Activated CD4-positive, alpha-beta T cell treated with anti-CD3 and anti-CD28 coated beads, Interleukin-2, amount 10 ng/mL, durations not matched to agents 7 days and 5 days (primary cell): ENCODE results near the gene R3HDM2. TPM values are rescaled to one million over a fixed set of nuclear protein-coding genes. Genes with fewer than 3 reads are reported as not detected.
A peak's percentile ranks its signal among the peaks of the same experiment; 100 is the strongest.

Source experiments
- CTCF ChIA-PET: fragments of 350-600 bp; sonication (Branson Sonifier 250); formaldehyde crosslinking; loops from one replicate; lab custom pipeline; 2021; ENCODE audit warnings: antibody characterized with exemption; lab: Charles Lee
- POLR2A ChIA-PET: fragments of 350-600 bp; sonication (Branson Sonifier 250); formaldehyde crosslinking; loops from one replicate; lab custom pipeline; 2021; ENCODE audit warnings: antibody characterized with exemption; lab: Charles Lee
- DNase-seq: peaks from one replicate; pipeline ENCODE4 v3.0.0-alpha.2; 2020
- H3K27ac Mint-ChIP-seq: one replicate; pipeline ENCODE4 v1.8.0; 2021; ENCODE audit warnings: mild to moderate bottlenecking, moderate library complexity, mixed read lengths
- H3K27me3 Mint-ChIP-seq: one replicate; pipeline ENCODE4 v1.8.0; 2021; ENCODE audit warnings: mixed read lengths
- H3K36me3 Mint-ChIP-seq: one replicate; pipeline ENCODE4 v1.8.0; 2021; ENCODE audit warnings: low read depth, mixed read lengths
- H3K4me1 Mint-ChIP-seq: one replicate; pipeline ENCODE4 v1.8.0; 2021; ENCODE audit warnings: mixed read lengths
- H3K4me3 Mint-ChIP-seq: one replicate; pipeline ENCODE4 v1.8.0; 2021; ENCODE audit warnings: mild to moderate bottlenecking, moderate library complexity, mixed read lengths
- H3K9me3 Mint-ChIP-seq: one replicate; pipeline ENCODE4 v1.8.0; 2021; ENCODE audit warnings: mixed read lengths
- total RNA-seq, 2 experiments: library from RNA; stranded (reverse); gene quantifications; one replicate each; pipeline ENCODE4 v1.2.3, GENCODE V29; 2021

The R3HDM2 gene
- total RNA-seq, 2 experiments from 2014 or later: 71.6 to 74.5 TPM

DNA sequence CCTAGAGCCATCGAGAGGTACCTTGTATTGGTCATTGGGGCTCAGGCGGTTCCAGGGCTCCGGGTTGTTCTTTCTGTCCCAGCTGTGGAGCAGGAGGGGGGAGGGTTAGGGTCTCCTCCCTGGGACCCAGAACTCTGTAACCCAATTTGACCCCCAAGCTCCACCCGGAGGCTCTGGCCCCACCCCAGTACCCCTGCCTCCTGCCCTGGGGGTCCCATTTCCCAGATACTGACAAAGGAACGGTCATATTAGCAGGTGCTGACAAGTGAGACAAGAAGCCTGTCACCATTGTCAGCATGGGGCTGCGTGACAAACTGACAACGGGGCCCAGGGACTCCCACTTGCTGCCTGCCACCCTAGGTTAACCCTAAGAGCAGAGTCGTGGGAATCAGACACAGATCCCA, 195.1 kb downstream of the R3HDM2 start:
- H3K36me3 Mint-ChIP-seq: peaks cover 36% of the 10 kb centered on the region
- CTCF ChIA-PET: interaction anchor here (10.5 to 18.3 kb wide), 2 partner anchors 7 to 22 kb away, joined by 142 to 332 read pairs; partner anchors contain the start of gene SHMT2

DNA sequence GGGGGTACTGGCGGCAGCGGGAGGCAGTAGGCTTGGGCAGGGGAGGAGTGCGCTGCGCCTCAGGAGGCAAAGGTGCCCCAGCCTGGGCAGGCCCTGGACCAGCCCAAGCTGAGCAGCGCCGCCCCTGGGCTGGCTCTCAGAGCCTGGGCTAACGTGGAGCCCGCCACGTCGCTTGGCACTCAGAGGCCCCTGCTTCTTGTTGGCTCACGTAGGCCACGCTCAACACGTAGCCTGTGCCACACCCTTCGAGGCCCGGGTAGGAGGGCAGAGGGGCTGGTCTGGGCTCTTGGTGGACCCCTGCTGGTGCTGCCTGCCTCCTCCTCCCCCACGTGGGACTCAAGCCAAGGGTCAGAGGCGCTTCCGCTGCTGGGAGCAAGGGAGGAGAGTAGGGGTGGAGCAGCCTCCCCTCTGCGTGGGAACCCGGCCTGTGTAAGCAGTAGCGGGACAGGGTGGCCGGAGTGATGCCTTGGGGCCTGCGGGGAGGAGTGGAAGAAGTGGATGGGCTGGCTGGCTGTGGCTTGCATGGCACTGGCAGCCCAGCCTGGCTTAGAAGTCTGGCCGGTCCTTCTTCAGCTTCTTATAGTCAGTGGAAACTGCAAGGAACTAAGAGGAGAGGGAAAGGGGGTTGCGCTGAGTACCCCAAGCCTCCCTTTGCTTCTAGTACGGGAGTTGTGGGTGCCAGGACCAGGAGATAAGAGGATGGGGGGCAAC, 195.7 kb downstream of the R3HDM2 start:
- Mint-ChIP-seq H3K4me3 (no peak overlapping the region), H3K9me3 (no peaks in the 10 kb centered on the region), H3K27ac (no peak overlapping the region), H3K4me1 (peaks cover 67% of the 10 kb centered on the region), H3K36me3 (peaks cover 42% of the 10 kb centered on the region), H3K27me3 (peaks cover 21% of the 10 kb centered on the region)
- no peak for DNase-seq
- CTCF ChIA-PET: interaction anchor here (10.5 to 18.3 kb wide), 2 partner anchors 6 to 22 kb away, joined by 142 to 332 read pairs; partner anchors contain the start of gene SHMT2
- POLR2A ChIA-PET: no interaction called here

More for the DNA sequence above, 195.1 kb downstream of the R3HDM2 start:
- Mint-ChIP-seq H3K27ac (no peak overlapping the region), H3K9me3 (no peaks in the 10 kb centered on the region), H3K4me1 (peaks cover 67% of the 10 kb centered on the region), H3K27me3 (peaks cover 26% of the 10 kb centered on the region), H3K4me3 (no peak overlapping the region)
- no peak for DNase-seq
- POLR2A ChIA-PET: no interaction called here

DNA sequence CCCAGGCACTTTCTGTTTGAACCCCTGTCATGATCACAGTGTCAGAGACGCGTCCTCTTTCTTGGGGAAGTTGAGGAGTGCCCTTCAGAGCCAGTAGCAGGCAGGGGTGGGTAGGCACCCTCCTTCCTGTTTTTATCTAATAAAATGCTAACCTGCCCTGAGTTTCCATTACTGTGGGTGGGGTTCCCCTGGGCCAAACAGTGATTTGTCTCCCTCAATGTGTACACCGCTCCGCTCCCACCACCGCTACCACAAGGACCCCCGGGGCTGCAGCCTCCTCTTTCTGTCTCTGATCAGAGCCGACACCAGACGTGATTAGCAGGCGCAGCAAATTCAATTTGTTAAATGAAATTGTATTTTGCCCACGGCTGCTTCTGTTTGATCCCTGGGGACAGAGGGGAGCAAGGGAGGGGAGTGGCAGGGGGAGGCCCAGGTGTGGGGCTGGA, 196.2 kb downstream of the R3HDM2 start:
- H3K36me3 Mint-ChIP-seq: peaks cover 46% of the 10 kb centered on the region
- H3K9me3 Mint-ChIP-seq: no peaks in the 10 kb centered on the region
- H3K27ac Mint-ChIP-seq: no peak overlapping the region
- no peak overlapping the region for H3K4me3 Mint-ChIP-seq
- ChIA-PET POLR2A (no interaction called here), CTCF (interaction anchor here (10.9 kb wide), 1 partner anchor 9 kb away, joined by 332 read pairs; the partner anchor contains the start of gene STAC3)
- peaks cover 70% of the 10 kb centered on the region for H3K4me1 Mint-ChIP-seq
- H3K27me3 Mint-ChIP-seq: peaks cover 19% of the 10 kb centered on the region
- no peak for DNase-seq

DNA sequence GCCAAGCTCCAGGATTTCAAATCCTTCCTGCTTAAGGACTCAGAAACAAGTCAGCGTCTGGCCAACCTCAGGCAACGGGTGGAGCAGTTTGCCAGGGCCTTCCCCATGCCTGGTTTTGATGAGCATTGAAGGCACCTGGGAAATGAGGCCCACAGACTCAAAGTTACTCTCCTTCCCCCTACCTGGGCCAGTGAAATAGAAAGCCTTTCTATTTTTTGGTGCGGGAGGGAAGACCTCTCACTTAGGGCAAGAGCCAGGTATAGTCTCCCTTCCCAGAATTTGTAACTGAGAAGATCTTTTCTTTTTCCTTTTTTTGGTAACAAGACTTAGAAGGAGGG, 196.6 kb downstream of the R3HDM2 start:
- H3K27me3 Mint-ChIP-seq: peaks cover 18% of the 10 kb centered on the region
- ChIA-PET POLR2A (no interaction called here), CTCF (interaction anchor here (0.8 to 10.9 kb wide), 4 partner anchors 9 to 18 kb away, joined by 3 to 332 read pairs (median 3); partner anchors contain the start of gene STAC3)
- peaks cover 70% of the 10 kb centered on the region for H3K4me1 Mint-ChIP-seq
- no peak overlapping the region for H3K4me3 Mint-ChIP-seq
- H3K9me3 Mint-ChIP-seq: no peaks in the 10 kb centered on the region
- H3K36me3 Mint-ChIP-seq: peaks cover 46% of the 10 kb centered on the region
- DNase-seq: no peak
- H3K27ac Mint-ChIP-seq: no peak overlapping the region

DNA sequence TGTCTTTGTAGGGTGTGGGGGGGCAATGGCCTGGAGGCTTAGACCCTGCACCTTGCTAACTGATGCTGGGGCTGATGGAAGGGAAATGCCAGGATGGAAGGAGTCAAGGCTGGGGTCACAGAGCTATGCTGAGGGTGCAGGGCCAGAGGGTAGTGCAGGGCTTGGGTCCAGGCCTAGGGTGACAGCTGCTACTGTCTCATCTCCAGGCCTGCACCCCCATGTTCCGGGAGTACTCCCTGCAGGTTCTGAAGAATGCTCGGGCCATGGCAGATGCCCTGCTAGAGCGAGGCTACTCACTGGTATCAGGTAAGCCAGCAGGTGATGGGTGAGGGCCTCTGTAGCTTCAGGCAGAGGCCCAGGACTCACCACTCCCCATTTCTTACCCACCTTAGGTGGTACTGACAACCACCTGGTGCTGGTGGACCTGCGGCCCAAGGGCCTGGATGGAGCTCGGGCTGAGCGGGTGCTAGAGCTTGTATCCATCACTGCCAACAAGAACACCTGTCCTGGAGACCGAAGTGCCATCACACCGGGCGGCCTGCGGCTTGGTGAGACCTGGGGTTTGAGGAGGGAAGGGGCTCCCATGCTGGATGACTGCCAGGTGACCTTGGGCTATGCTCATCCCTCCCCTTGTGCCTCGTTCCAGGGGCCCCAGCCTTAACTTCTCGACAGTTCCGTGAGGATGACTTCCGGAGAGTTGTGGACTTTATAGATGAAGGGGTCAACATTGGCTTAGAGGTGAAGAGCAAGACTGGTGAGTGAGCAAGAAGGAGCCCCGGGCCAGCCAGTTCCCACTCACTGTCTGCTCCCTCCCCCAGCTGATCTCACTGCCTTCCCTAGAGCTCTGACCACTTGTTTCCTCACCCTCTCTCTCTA, 197.2 kb downstream of the R3HDM2 start:
- H3K4me1 Mint-ChIP-seq: peaks cover 70% of the 10 kb centered on the region
- H3K9me3 Mint-ChIP-seq: no peaks in the 10 kb centered on the region
- DNase-seq: no peak
- no peak overlapping the region for H3K4me3 Mint-ChIP-seq
- H3K27me3 Mint-ChIP-seq: peaks cover 14% of the 10 kb centered on the region
- peaks cover 44% of the 10 kb centered on the region for H3K36me3 Mint-ChIP-seq
- ChIA-PET CTCF (interaction anchor here (0.7 to 10.9 kb wide), 6 partner anchors 9 to 21 kb away, joined by 3 to 332 read pairs (median 3); partner anchors contain the start of gene STAC3), POLR2A (no interaction called here)
- no peak overlapping the region for H3K27ac Mint-ChIP-seq

DNA sequence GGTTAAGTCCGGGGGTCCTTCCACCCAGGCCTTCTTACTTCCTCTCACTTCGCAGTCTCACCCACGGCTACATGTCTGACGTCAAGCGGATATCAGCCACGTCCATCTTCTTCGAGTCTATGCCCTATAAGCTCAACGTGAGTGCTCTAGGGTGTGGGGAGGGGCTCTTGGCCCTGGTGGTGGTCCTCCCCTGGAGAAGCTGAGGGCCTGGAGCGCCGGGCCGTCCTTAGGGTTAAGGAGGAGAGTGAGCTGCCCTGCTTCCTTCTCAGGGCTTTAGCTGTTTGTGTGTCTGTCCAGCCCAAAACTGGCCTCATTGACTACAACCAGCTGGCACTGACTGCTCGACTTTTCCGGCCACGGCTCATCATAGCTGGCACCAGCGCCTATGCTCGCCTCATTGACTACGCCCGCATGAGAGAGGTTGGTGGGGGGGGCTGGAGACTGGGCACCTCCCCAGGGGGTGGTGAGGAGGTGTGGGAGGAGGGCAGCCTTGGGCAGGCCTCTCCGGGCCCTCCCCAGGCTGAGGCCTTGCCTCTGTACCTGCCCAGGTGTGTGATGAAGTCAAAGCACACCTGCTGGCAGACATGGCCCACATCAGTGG, 198.6 kb downstream of the R3HDM2 start:
- no peak overlapping the region for H3K27ac Mint-ChIP-seq
- peaks cover 67% of the 10 kb centered on the region for H3K4me1 Mint-ChIP-seq
- peaks cover 13% of the 10 kb centered on the region for H3K27me3 Mint-ChIP-seq
- no peak overlapping the region for H3K4me3 Mint-ChIP-seq
- H3K36me3 Mint-ChIP-seq: peaks cover 44% of the 10 kb centered on the region
- CTCF ChIA-PET: interaction anchor here (0.6 to 10.9 kb wide), 4 partner anchors 11 to 120 kb away, joined by 3 to 332 read pairs (median 24); partner anchors contain the start of gene STAC3
- POLR2A ChIA-PET: no interaction called here
- DNase-seq: no peak
- H3K9me3 Mint-ChIP-seq: no peaks in the 10 kb centered on the region

DNA sequence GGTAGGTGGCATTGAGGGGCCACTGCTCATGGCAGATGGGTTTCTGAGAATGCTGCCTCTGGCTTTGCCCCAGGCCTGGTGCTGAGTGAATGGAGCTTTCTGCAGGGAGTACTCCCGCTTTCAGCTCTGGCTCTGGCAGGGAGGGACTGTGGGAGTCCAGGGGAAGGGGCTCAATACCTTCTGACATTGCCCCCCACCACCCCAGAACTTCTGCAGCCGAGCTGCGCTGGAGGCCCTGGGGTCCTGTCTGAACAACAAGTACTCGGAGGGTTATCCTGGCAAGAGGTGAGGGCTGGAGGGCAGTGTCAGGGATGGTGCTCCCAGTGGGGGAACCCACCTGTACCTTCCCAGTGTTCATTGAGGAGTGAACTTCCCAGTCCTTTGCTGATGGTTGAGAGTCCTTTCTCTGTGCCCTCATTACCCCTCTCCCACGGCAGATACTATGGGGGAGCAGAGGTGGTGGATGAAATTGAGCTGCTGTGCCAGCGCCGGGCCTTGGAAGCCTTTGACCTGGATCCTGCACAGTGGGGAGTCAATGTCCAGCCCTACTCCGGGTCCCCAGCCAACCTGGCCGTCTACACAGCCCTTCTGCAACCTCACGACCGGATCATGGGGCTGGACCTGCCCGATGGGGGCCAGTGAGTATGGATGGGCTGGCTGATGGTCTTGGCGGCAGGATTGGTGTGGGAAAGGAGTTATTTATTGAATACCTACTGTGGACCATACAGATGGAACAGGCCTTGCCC, 199.4 kb downstream of the R3HDM2 start:
- DNase-seq: no peak
- Mint-ChIP-seq H3K36me3 (peaks cover 44% of the 10 kb centered on the region), H3K4me3 (peak overlapping the region; percentile 97), H3K27ac (no peak overlapping the region), H3K27me3 (peaks cover 12% of the 10 kb centered on the region), H3K4me1 (peaks cover 65% of the 10 kb centered on the region), H3K9me3 (no peaks in the 10 kb centered on the region)
- ChIA-PET CTCF (interaction anchor here (0.6 to 10.9 kb wide), 4 partner anchors 10 to 119 kb away, joined by 3 to 332 read pairs (median 24); partner anchors contain the start of gene STAC3), POLR2A (no interaction called here)

DNA sequence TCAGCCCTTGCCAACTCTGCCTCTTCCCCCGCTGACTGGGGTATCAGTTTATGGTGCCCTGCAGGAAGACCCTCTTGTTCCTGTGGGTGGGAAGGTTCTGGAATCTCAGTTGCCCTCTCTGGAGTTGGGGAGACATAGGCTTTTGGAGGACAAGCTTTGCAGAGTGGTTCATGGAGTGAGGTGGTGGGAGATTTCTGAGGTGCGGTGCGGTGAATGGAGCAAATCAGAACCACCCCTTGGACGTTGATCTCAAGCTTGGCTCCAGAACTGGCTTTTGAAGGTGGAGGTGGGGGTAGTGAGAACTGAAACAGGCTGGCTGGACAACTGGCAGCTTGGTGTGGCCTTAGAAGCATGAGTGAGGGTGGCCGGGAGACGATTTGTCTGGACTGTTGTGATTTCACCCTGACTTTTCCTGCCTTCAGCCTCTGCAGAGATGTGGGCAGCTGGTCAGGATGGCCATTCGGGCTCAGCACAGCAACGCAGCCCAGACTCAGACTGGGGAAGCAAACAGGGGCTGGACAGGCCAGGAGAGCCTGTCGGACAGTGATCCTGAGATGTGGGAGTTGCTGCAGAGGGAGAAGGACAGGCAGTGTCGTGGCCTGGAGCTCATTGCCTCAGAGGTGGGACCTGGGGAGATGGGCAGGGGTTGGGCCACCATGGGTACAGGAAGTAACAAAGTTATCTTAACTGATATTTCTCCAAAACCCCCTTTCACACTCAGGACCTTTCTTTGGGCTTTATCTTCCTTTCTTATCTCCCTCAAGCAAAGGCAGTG, 200.3 kb downstream of the R3HDM2 start:
- Mint-ChIP-seq H3K27me3 (peaks cover 20% of the 10 kb centered on the region), H3K4me3 (peak overlapping the region; percentile 97), H3K27ac (peak overlapping the region; percentile 96), H3K9me3 (no peaks in the 10 kb centered on the region), H3K4me1 (peaks cover 67% of the 10 kb centered on the region), H3K36me3 (peaks cover 44% of the 10 kb centered on the region)
- POLR2A ChIA-PET: interaction anchor here (0.6 kb wide), 1 partner anchor 12 kb away, joined by 5 read pairs; no protein-coding TSS in a partner anchor
- no peak for DNase-seq
- CTCF ChIA-PET: interaction anchor here (2.3 to 10.9 kb wide), 4 partner anchors 12 to 223 kb away, joined by 10 to 332 read pairs (median 35); partner anchors contain the start of genes INHBE and STAC3

DNA sequence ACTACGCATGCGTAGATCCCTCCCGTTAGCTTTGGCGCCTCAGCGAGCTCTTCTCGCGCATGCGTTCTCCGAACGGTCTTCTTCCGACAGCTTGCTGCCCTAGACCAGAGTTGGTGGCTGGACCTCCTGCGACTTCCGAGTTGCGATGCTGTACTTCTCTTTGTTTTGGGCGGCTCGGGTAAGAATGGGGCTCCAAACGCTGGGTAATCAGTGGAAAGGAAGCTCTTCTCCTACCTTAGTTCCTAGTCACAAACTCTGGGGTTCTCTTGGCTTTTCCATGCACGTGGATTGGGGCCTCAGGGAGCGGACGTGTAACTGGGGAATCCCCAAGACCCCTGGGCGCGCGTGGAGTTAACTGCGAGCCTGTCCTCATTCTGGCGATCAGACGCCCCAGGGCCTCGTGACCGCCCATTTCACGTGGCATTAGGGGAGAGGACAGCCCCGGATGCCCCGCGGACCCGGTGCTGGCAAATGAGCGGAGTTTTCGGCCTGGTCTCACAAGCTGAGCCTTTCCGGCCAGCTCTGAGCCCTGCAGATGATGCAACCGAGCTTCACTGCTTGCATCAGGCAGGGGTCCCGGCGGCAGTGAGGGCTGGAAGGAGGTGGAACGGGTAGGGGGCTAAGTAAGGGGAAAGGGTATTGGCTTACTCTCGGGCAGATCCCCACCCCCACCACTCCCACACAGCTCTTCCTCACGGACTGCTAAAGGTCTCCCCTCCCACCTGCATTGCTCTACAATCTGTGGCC, 201.0 kb downstream of the R3HDM2 start, which contains the start of gene SHMT2:
Gene SHMT2 (plus strand): TSS at position 78 of the 747 bp plus-strand sequence. CDS start 68 bp downstream, at position 146.
- H3K4me3 Mint-ChIP-seq: peak within 1 kb of the TSS; percentile 97
- H3K36me3 Mint-ChIP-seq: peaks cover 40% of the 10 kb centered on the region
- H3K27ac Mint-ChIP-seq: peak within 1 kb of the TSS; percentile 96
- no peaks in the 10 kb centered on the region for H3K9me3 Mint-ChIP-seq
- ChIA-PET POLR2A (interaction anchor here (0.8 to 1.3 kb wide), 2 partner anchors 8 to 13 kb away, joined by 3 to 9 read pairs; no protein-coding TSS in a partner anchor), CTCF (interaction anchor here (1.1 to 10.9 kb wide), 7 partner anchors 11 to 224 kb away, joined by 3 to 332 read pairs (median 10); partner anchors contain the start of genes INHBE, STAC3 and STAT6)
- peak; percentile 96 for DNase-seq
- H3K4me1 Mint-ChIP-seq: peaks cover 68% of the 10 kb centered on the region
- peaks cover 25% of the 10 kb centered on the region for H3K27me3 Mint-ChIP-seq

DNA sequence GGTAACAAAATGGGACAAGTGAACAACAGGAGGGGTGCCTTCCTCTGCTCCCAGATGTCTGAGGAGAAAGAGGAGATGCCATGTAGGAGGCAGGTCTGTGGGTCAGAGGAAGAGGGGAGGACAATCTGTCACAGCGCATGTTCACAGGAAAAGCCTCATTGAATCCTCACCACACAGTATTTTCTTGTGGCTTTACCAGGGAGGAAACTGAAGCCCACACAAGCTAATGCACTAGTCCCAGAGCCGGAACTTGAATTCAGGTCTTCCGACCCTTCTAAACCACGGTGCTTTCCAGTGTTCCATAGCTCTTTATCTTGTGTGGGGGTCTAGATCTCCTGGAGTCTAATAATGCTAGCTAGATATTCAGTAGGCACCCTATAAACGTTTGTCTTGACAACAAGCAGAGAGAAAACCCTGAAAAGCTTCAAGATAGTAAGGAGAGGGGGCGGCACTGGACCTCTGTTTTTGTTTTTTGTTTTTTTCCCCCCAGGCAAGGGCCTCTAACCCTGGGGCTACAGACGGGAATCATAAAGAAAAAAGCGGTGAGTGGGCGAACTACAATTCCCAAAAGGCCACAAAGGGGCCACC, 201.7 kb downstream of the R3HDM2 start:
- POLR2A ChIA-PET: interaction anchor here (0.8 to 1.3 kb wide), 2 partner anchors 9 to 14 kb away, joined by 3 to 9 read pairs; no protein-coding TSS in a partner anchor

More for the DNA sequence above, 201.7 kb downstream of the R3HDM2 start:
- Mint-ChIP-seq H3K36me3 (peaks cover 34% of the 10 kb centered on the region), H3K4me3 (peak overlapping the region; percentile 97), H3K27me3 (peaks cover 29% of the 10 kb centered on the region), H3K4me1 (peaks cover 64% of the 10 kb centered on the region), H3K9me3 (no peaks in the 10 kb centered on the region), H3K27ac (peak overlapping the region; percentile 96)
- CTCF ChIA-PET: interaction anchor here (1.1 to 10.9 kb wide), 7 partner anchors 11 to 225 kb away, joined by 3 to 332 read pairs (median 10); partner anchors contain the start of genes INHBE, STAC3 and STAT6
- peak; percentile 36 for DNase-seq
